ENCODE data around the gene BICRA.

The BICRA gene

DNA sequence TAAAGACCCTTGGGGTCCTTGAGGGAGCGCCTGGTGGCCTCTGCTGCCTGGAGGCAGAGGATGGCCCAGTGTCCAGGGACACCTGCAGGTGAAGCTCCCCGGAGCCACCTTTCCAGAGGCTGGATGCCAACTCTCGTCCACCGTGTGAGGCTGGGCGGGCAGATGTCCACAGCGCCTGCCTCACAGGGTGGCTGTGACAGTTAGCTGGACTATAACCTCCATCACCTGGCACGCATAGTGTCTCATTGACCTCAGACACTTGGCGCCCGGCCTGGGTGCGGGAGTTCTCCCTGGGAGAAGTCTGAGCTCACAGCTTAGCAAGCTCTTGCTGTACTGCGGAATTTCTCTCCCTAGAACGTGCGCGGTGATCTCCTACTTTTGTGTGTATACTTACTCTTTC is 9.8 kb downstream of the BICRA start:
- no peaks in the 10 kb centered on the region for H3F3A ChIP-seq (ENCODE audit: insufficient read depth, low read length)
- no peaks in the 10 kb centered on the region for H4K20me1 ChIP-seq (ENCODE audit: insufficient read depth, low read length)
- no peak overlapping the region for H3K4me3 ChIP-seq (ENCODE audit: low read depth, low read length, poor library complexity, severe bottlenecking)
- H3K27ac ChIP-seq (ENCODE audit: low read depth, low read length, poor library complexity, severe bottlenecking): no peak overlapping the region
- H3K36me3 ChIP-seq (ENCODE audit: insufficient read depth, low read length): peaks cover 9% of the 10 kb centered on the region; the same call in 1 of the 2 replicates
- peaks cover 49% of the 10 kb centered on the region for H3K79me2 ChIP-seq (ENCODE audit: insufficient read depth, low read length)
- no peaks in the 10 kb centered on the region for H3K9me3 ChIP-seq (ENCODE audit: low read length)
- H3K27me3 ChIP-seq (ENCODE audit: insufficient read depth, low read length): no peaks in the 10 kb centered on the region
- TF ChIP-seq EZH2 (IDR thresholded peaks at IDR 0.05; ENCODE audit: borderline replicate concordance, low read length) (no peak), CTCF (IDR thresholded peaks at IDR 0.05; ENCODE audit: low read length) (no peak)
- peaks cover 5% of the 10 kb centered on the region for H3K4me1 ChIP-seq (ENCODE audit: insufficient read depth, low read length, severe bottlenecking)
- H2AFZ ChIP-seq (ENCODE audit: low read length): no peak overlapping the region
- H3K4me2 ChIP-seq (ENCODE audit: low read length): no peak overlapping the region
- H3K9ac ChIP-seq (ENCODE audit: low read length): no peak overlapping the region
- no peaks in the 10 kb centered on the region for H3K9me2 ChIP-seq (ENCODE audit: low read depth, low read length)

DNA sequence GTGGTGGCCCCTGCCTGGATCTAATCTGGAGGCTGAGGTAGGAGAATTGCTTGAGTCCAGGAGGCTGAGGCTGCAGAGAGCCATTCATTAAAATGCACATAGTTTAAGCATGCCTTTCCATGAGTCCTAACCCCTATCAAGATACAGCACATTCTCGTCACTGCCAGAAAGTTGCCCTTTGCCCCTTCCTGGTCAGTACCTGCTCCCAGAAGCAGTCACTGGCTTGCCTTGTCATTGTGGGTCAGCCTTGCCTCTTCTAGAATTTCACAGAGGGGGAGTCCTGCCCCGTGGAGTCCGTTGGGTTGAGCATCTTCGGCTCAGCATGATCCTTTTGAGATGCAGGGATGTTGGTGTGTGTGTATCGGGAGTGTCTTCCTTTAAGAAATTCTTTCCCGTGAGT is 10.8 kb downstream of the BICRA start:
- Histone ChIP-seq H2AFZ (ENCODE audit: low read length) (no peak overlapping the region), H4K20me1 (ENCODE audit: insufficient read depth, low read length) (no peaks in the 10 kb centered on the region), H3K9ac (ENCODE audit: low read length) (no peak overlapping the region), H3K27ac (ENCODE audit: low read depth, low read length, poor library complexity, severe bottlenecking) (no peak overlapping the region), H3K36me3 (ENCODE audit: insufficient read depth, low read length) (peaks cover 6% of the 10 kb centered on the region; the same call in 1 of the 2 replicates), H3K79me2 (ENCODE audit: insufficient read depth, low read length) (peaks cover 39% of the 10 kb centered on the region), H3K9me2 (ENCODE audit: low read depth, low read length) (no peaks in the 10 kb centered on the region), H3K27me3 (ENCODE audit: insufficient read depth, low read length) (no peaks in the 10 kb centered on the region), H3K4me3 (ENCODE audit: low read depth, low read length, poor library complexity, severe bottlenecking) (no peak overlapping the region), H3F3A (ENCODE audit: insufficient read depth, low read length) (no peaks in the 10 kb centered on the region), H3K9me3 (ENCODE audit: low read length) (no peaks in the 10 kb centered on the region), H3K4me2 (ENCODE audit: low read length) (no peak overlapping the region), H3K4me1 (ENCODE audit: insufficient read depth, low read length, severe bottlenecking) (peaks cover 5% of the 10 kb centered on the region)
- no peak for TF ChIP-seq CTCF (IDR thresholded peaks at IDR 0.05; ENCODE audit: low read length)
- TF ChIP-seq EZH2 (IDR thresholded peaks at IDR 0.05; ENCODE audit: borderline replicate concordance, low read length): no peak

- Histone ChIP-seq H3K4me3 (ENCODE audit: low read depth, low read length, poor library complexity, severe bottlenecking) (no peak overlapping the region), H3F3A (ENCODE audit: insufficient read depth, low read length) (no peaks in the 10 kb centered on the region), H3K27ac (ENCODE audit: low read depth, low read length, poor library complexity, severe bottlenecking) (no peak overlapping the region), H3K9me2 (ENCODE audit: low read depth, low read length) (no peaks in the 10 kb centered on the region), H3K27me3 (ENCODE audit: insufficient read depth, low read length) (no peaks in the 10 kb centered on the region), H3K4me1 (ENCODE audit: insufficient read depth, low read length, severe bottlenecking) (no peaks in the 10 kb centered on the region), H3K9me3 (ENCODE audit: low read length) (no peaks in the 10 kb centered on the region), H3K36me3 (ENCODE audit: insufficient read depth, low read length) (peaks cover 3% of the 10 kb centered on the region; the same call in 1 of the 2 replicates), H3K79me2 (ENCODE audit: insufficient read depth, low read length) (peaks cover 9% of the 10 kb centered on the region; the same call in 1 of the 2 replicates), H3K9ac (ENCODE audit: low read length) (no peak overlapping the region), H2AFZ (ENCODE audit: low read length) (no peak overlapping the region), H3K4me2 (ENCODE audit: low read length) (no peak overlapping the region), H4K20me1 (ENCODE audit: insufficient read depth, low read length) (no peaks in the 10 kb centered on the region)
- TF ChIP-seq CTCF (IDR thresholded peaks at IDR 0.05; ENCODE audit: low read length): no peak
- TF ChIP-seq EZH2 (IDR thresholded peaks at IDR 0.05; ENCODE audit: borderline replicate concordance, low read length): no peak
These were observed 14.4 kb downstream of the BICRA start for GRCh38 chr19:47623151-47623920.
